ENCODE data around the gene ZBTB20.

ZBTB20 gene

DNA sequence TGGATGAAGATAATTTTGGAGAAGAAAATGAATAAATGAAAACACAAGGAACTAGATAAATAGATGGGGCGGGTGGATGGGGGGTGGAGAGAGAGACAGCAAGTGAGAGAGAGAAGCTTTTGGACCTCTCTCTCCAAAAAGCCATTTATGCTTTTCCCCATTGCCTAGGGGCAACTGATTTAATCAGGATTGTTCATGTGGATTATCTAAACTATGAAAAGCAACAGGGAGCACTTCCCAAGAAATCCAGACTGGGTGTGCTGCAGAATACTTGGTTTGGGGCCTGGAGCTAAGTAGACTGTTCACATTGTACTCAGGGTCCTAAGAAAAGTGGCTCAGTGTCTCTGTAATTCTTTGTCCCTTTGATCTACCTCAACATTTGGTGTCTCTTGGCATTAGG, 486.3 kb downstream of the ZBTB20 start:
- no peak for DNase-seq (ENCODE audit: extremely low read depth, low read depth)
- TF ChIP-seq, protein P1, sequence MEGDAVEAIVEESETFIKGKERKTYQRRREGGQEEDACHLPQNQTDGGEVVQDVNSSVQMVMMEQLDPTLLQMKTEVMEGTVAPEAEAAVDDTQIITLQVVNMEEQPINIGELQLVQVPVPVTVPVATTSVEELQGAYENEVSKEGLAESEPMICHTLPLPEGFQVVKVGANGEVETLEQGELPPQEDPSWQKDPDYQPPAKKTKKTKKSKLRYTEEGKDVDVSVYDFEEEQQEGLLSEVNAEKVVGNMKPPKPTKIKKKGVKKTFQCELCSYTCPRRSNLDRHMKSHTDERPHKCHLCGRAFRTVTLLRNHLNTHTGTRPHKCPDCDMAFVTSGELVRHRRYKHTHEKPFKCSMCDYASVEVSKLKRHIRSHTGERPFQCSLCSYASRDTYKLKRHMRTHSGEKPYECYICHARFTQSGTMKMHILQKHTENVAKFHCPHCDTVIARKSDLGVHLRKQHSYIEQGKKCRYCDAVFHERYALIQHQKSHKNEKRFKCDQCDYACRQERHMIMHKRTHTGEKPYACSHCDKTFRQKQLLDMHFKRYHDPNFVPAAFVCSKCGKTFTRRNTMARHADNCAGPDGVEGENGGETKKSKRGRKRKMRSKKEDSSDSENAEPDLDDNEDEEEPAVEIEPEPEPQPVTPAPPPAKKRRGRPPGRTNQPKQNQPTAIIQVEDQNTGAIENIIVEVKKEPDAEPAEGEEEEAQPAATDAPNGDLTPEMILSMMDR (IDR thresholded peaks at IDR 0.05; ENCODE audit: low read depth, low read length, missing control alignments) = no peak
- no peak overlapping the region for H3K4me3 ChIP-seq (replicated peaks; ENCODE audit: low read depth, low read length)

DNA sequence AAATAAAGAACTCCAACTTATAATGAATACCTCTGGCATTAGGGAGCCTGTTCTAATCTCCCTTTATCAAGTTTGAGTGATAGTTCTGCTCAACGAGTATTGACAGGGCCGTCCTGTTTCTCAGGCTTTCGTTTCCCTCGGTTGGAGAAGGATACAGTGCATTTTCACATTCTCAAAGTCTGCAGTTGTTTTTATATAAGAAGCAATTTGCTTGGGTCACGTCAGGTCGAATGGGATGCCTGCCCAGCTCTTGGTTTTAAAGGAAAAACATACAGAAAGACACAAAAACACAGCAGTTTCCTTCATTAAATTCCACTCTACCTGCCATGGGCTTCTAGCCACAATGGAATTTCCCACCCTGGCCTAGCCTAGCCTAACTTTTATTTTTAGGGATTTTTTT, 487.0 kb downstream of the ZBTB20 start:
- H3K4me3 ChIP-seq (replicated peaks; ENCODE audit: low read depth, low read length) = 0 out of 2 replicates have a peak overlapping the region, but pooled peaks have one; percentile 6
- DNase-seq (ENCODE audit: extremely low read depth, low read depth) = peak; percentile 40
- TF ChIP-seq, protein P1 (IDR thresholded peaks at IDR 0.05; ENCODE audit: low read depth, low read length, missing control alignments) = no peak

DNA sequence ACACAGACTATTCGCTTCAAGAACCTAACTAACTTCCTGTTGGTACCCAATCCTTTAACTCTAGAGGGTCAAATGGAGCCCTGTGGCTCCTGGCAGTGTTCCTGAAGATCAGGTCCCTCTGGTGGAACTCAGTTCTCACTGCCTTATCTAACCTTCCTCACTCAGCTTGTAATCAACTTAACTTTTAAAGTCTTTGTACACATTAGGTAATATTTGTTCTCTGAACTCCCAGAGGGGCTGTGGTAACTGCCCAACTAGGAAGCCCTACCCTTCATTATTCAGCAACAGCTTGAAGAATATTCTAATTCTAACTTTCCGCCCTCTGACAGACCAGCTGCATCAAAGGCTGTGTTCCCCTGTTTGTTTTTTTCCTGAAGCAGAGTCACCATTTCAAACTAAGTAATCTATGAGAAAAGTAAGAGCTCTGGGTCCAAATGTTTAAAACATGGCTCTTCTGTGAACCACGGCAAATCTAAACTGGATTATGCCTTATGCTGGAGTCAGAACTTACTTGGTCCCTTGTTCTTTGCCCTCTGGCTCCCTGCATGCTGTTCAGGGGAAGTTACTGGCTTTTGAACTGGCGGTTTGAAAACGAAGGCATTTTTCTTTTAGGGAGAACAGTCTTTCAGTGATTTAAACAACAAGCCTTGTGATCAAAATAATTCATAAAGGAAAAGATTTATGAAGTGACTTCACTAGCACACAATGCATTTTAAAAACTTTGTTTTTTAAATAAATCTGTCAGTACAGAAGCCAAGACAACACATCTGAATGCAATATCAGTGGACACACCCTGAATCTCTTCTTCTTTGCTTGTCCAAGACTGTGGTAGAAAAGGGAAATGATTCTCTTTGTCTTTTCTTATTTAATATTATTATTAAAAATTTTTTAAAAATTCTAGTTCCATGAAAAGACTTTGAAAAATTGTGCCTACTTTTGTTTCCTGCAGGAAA, 487.7 kb downstream of the ZBTB20 start:
- 0 out of 2 replicates have a peak overlapping the region, but pooled peaks have one; percentile 6 for H3K4me3 ChIP-seq (replicated peaks; ENCODE audit: low read depth, low read length)
- DNase-seq (ENCODE audit: extremely low read depth, low read depth) = no peak
- TF ChIP-seq, protein P1 (IDR thresholded peaks at IDR 0.05; ENCODE audit: low read depth, low read length, missing control alignments) = no peak

DNA sequence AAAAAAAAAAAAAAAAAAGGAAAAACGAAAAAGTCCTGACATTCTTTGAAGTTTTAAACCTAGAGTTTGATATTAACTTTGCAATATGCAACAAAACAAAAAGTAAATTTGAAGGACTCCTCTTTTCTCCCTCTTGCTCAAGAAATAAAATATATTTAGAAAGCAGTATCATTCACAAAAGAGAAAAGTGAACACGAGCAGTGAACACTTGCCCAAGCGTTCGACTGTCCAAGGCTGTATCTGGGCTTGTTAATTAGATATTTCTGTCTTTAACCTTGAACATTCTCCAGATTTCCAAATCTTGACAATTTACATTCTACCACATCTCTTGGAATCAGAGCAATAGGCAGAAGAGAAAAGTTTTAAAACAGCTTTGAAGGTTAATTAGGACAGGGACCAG, 495.5 kb downstream of the ZBTB20 start:
- H3K4me3 ChIP-seq (replicated peaks; ENCODE audit: low read depth, low read length) = no peak overlapping the region
- DNase-seq (ENCODE audit: extremely low read depth, low read depth) = no peak
- TF ChIP-seq, protein P1 (IDR thresholded peaks at IDR 0.05; ENCODE audit: low read depth, low read length, missing control alignments) = no peak

DNA sequence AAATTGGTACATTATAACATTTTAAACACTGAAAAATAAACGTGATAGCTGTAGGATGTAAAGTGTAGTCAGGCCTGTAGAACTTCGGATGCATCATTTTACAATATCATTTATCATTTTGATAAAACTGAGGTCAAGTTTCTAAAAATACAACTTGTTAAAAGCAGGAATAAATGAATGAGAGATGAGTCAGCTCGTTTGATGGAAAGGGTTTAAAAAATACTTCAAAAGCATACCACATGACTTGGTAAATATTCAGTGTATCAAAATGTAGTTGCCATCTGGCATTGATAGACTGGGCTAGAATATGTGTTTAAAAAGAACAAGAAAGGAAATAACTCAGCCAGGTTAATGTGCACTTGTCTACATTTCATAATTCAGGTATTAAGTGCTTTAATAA, 496.3 kb downstream of the ZBTB20 start:
- H3K4me3 ChIP-seq (replicated peaks; ENCODE audit: low read depth, low read length) = no peak overlapping the region
- peak; percentile 44 for DNase-seq (ENCODE audit: extremely low read depth, low read depth)
- TF ChIP-seq, protein P1 (IDR thresholded peaks at IDR 0.05; ENCODE audit: low read depth, low read length, missing control alignments) = no peak

DNA sequence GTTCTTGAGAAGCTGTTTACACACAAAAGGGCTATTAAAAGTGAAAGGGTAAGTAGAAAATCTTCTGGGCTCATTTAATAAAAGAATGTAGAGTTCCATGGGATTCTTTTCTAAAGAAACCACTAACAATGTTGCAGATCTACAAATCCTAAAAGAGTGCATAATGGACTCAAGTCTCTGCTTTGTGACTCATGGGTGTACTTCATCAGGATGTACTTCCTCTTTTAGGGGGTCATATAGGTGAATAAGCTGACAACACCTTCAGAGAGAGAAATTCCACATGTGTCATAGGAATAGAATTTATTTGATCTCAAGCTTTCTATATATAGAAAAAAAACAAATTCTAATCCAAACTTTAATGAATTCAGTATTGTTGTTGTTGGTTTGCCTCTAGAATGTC, 497.8 kb downstream of the ZBTB20 start:
- peak; percentile 65 for DNase-seq (ENCODE audit: extremely low read depth, low read depth)
- no peak overlapping the region for H3K4me3 ChIP-seq (replicated peaks; ENCODE audit: low read depth, low read length)
- TF ChIP-seq, protein P1 (IDR thresholded peaks at IDR 0.05; ENCODE audit: low read depth, low read length, missing control alignments) = no peak

All from HFF-Myc (cell line).